Gastrocnemius medialis (tissue), 4 donors: ENCODE data around the gene MAD1L1. TPM values are rescaled to one million over a fixed set of nuclear protein-coding genes. Genes with fewer than 3 reads are reported as not detected.

Experiments used
- ATAC-seq, 2 donors: fragments of 150-250 bp; one replicate each; pipeline ENCODE4 v1.9.1; 2016
- DNase-seq, 2 donors: peaks; one replicate each; pipeline ENCODE4 v3.0.0-alpha.2; 2019
- H3K27ac ChIP-seq, 4 donors: fragments of 200-600 bp; sonication (generic); 1 replicate in 1 of 4; 2 replicates in 3 of 4; pipeline ENCODE4 v1.5.1; 2016 to 2018; ENCODE audit warnings: mild to moderate bottlenecking in 2 of 4, moderate library complexity in 1 of 4
- H3K27me3 ChIP-seq, 3 donors: fragments of 200-600 bp; sonication (generic) in 2 of 3; 1 replicate in 1 of 3; 2 replicates in 2 of 3; pipeline versions ENCODE4 v1.5.1 to v1.6.0; 2016 to 2019; ENCODE audit warnings: mild to moderate bottlenecking in 1 of 3, moderate library complexity in 1 of 3
- H3K36me3 ChIP-seq, 2 donors: fragments of 200-600 bp; sonication (generic) in 1 of 2; one replicate each; pipeline ENCODE4 v1.5.1; 2017 to 2018
- H3K4me1 ChIP-seq, 2 donors: fragments of 200-600 bp; sonication (generic) in 1 of 2; one replicate each; pipeline ENCODE4 v1.5.1; 2016 to 2017; ENCODE audit warnings: mild to moderate bottlenecking in 2 of 2
- H3K4me3 ChIP-seq, 4 donors: fragments of 200-600 bp; sonication (generic) in 3 of 4; 1 replicate in 1 of 4; 2 replicates in 3 of 4; pipeline ENCODE4 v1.5.1; 2016 to 2019; ENCODE audit warnings: mild to moderate bottlenecking in 2 of 4
- H3K9me3 ChIP-seq, 3 donors: fragments of 200-600 bp; sonication (generic) in 2 of 3; 1 replicate in 1 of 3; 2 replicates in 2 of 3; pipeline ENCODE4 v1.5.1; 2016 to 2019
- POLR2A ChIP-seq, 2 donors: fragments of 450-650 bp; IDR thresholded peaks; one replicate each; pipeline ENCODE4 v1.6.1; 2017; ENCODE audit warnings: antibody characterized with exemption in 2 of 2, mild to moderate bottlenecking in 2 of 2, moderate library complexity in 2 of 2
- in situ Hi-C, 4 donors: fragments of 200-750 bp; cut with MboI; loops; one replicate each; pipeline versions ENCODE4 v1.15.0 to v1.8.0; 2017; ENCODE audit warnings: low sequenced_read_pairs in 4 of 4
- intact Hi-C: fragments of 100-400 bp; cut with DNase I; formaldehyde crosslinking; loops from one replicate; pipeline ENCODE4 v1.15.1; 2023; ENCODE audit warnings: low total_unique reads
- total RNA-seq, 4 donors: library from RNA; depleted of rRNA; stranded (reverse); fragments of >200 nt; gene quantifications; one replicate each; pipeline versions ENCODE4 v1.1.0 to v1.2.3, GENCODE V29; 2016
- TF ChIP-seq, protein P1 (sequence below), 5 experiments: fragments of 450-650 bp in 3 of 5; fragments of 200-600 bp in 2 of 5; sonication (generic) in 2 of 5; IDR thresholded peaks in 4 of 5; conservative IDR thresholded peaks in 1 of 5; 1 replicate in 4 of 5; 2 replicates in 1 of 5; pipeline ENCODE4 v1.5.1; 2016 to 2019; ENCODE audit warnings: antibody characterized with exemption in 5 of 5, mild to moderate bottlenecking in 3 of 5, moderate library complexity in 3 of 5

The MAD1L1 gene
- total RNA-seq, 4 donors from 2014 or later, result 19.7 to 32.4 (median 22.7) TPM

DNA sequence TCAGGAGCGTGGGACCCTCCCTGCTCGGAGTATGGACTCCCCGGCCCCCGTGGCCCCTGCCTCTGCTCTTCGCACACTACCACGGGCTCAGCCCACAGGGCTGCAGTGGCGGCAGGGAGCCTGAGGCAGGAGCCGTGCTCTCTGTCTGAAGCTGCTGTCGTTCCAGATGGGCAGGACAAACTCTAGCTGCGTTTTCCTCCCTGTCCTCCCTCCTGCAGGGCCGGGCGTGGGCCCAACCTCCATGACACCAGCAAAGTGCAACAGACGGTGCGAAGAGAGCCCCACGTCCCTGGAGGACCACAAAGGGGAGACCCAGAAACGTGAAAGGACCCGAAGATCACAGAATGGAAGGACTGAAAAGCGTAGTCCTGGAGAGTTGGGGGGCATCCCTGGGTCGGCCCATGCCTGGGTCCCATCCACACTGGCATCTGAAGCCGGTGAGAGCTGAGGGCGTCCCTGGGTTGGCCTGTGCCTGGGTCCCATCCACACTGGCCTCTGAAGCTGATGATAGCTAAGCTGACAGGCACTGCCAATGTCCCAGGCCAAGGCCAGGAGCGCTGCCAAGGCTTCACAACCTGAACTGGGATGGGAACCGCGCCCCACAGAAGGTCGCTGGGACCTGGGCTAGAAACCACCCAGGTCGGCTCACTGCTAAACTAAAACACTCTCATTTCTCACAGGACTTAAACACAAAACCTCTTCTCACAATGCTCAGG is 267.0 kb downstream of the MAD1L1 start:
- intact Hi-C loops, result no loop called here
- no peak for TF ChIP-seq POLR2A (IDR thresholded peaks at IDR 0.05)
- TF ChIP-seq, protein P1, sequence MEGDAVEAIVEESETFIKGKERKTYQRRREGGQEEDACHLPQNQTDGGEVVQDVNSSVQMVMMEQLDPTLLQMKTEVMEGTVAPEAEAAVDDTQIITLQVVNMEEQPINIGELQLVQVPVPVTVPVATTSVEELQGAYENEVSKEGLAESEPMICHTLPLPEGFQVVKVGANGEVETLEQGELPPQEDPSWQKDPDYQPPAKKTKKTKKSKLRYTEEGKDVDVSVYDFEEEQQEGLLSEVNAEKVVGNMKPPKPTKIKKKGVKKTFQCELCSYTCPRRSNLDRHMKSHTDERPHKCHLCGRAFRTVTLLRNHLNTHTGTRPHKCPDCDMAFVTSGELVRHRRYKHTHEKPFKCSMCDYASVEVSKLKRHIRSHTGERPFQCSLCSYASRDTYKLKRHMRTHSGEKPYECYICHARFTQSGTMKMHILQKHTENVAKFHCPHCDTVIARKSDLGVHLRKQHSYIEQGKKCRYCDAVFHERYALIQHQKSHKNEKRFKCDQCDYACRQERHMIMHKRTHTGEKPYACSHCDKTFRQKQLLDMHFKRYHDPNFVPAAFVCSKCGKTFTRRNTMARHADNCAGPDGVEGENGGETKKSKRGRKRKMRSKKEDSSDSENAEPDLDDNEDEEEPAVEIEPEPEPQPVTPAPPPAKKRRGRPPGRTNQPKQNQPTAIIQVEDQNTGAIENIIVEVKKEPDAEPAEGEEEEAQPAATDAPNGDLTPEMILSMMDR (IDR thresholded peaks at IDR 0.05 in 4 of 5, conservative IDR thresholded peaks at IDR 0.05 in 1 of 5), result no peak

DNA sequence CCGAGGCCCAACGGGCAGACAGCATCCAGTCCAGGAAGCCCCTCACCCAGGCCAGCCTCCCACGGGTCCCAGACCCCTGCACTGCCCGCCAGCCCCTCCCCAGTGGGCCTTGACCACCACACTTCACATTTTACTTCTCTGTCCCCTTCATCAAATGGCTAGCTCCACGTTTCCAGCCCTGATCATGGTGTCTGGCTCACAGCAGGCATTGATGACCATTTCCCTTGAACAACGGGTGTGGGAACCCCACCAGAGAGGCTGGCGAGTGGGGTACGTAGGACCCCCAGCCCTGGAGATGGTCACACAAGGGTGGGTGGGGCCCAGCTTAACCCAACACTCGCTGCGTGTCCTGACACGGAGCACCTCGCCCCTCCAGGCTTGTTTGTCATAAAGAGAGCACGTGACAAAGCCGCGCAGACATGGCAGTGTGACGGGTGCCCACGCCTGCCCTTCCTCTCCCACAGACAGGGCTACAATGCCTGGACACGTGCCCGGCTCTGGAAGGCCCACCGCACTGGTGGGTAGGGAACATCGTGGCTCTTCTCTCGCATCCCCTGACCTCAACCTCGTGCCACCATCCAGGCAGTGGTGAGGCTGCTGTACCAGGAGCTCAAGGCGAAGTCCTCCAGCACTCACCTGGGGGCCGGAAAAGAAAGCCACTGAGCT is 267.7 kb downstream of the MAD1L1 start:
- Histone ChIP-seq H3K4me3 (no peak overlapping the region), H3K36me3 (no peaks in the 10 kb centered on the region), H3K27ac (no peak overlapping the region), H3K9me3 (no peaks in the 10 kb centered on the region), H3K4me1 (no peaks in the 10 kb centered on the region), H3K27me3 (no peaks in the 10 kb centered on the region)
- no peak for TF ChIP-seq POLR2A (IDR thresholded peaks at IDR 0.05)
- TF ChIP-seq, protein P1 (IDR thresholded peaks at IDR 0.05 in 4 of 5, conservative IDR thresholded peaks at IDR 0.05 in 1 of 5), result no peak
- in situ Hi-C loops, result no loop called here
- DNase-seq (no peak), ATAC-seq (no peak)
- intact Hi-C loops, result no loop called here

More for the DNA sequence above, 267.0 kb downstream of the MAD1L1 start:
- in situ Hi-C loops, result no loop called here
- Histone ChIP-seq H3K9me3 (no peaks in the 10 kb centered on the region), H3K36me3 (no peaks in the 10 kb centered on the region), H3K27me3 (no peaks in the 10 kb centered on the region), H3K4me1 (no peaks in the 10 kb centered on the region), H3K4me3 (no peak overlapping the region), H3K27ac (no peak overlapping the region)
- no peak for DNase-seq
- no peak for ATAC-seq

DNA sequence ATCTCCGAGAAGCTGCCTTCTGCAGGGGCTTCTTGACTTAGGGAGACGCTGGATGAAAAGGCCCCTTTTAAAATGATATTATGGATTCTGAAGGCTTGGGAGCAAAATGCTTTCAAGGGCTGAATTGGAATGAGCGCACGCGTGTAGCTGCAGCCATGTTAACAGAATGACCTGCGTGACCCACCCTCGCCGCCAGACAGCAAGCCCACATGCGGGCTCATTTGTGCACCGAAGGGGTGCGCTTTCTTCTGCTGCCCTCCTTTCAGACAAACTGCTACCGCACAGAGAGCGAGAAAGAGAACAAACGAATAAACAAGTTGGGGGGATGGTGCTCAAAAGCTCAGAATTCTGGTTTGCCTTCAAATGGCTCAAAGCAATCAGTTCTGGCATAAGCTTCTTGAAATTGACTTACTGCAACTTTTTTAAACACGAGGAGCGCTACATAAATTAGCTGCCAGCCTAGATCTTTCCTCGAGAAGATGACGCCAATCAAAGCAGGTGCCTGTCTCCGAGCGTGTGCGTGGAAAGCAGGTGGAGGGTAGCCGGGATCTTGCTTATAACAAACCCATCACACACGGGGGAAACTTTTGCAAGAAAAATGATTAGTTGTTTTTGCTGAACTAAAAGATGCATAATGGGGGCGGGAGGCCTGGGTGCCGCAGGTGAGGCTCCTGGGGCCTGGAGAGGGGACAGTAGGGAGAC is 268.4 kb downstream of the MAD1L1 start:
- intact Hi-C loops (no loop called here), in situ Hi-C loops (no loop called here)
- ATAC-seq, result no peak
- Histone ChIP-seq H3K27ac (no peak overlapping the region), H3K4me1 (no peaks in the 10 kb centered on the region), H3K27me3 (no peaks in the 10 kb centered on the region), H3K9me3 (no peaks in the 10 kb centered on the region), H3K36me3 (no peaks in the 10 kb centered on the region), H3K4me3 (no peak overlapping the region)
- DNase-seq, result no peak
- TF ChIP-seq, protein P1 (IDR thresholded peaks at IDR 0.05 in 4 of 5, conservative IDR thresholded peaks at IDR 0.05 in 1 of 5), result no peak
- TF ChIP-seq POLR2A (IDR thresholded peaks at IDR 0.05), result no peak

DNA sequence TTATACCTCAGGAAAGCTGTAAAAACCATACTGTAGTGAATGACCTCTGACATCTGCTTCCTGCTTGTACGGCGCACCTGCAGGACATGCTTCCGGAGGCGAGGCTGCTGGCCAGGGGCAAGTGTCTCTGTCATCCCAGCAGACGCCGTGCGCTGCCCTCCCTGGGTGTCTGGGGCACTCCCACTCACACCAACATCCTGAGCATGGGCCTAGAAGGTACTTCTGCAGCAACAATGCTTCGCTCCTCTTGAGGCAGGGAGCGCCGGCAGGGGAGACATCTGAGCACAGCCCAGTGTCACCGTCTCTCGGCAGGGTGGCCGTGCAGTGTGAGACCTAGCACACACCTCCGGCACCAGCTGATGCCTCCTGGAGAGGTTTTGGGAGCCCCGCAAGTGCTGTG is 269.2 kb downstream of the MAD1L1 start:
- Histone ChIP-seq H3K4me1 (no peaks in the 10 kb centered on the region), H3K27me3 (no peaks in the 10 kb centered on the region), H3K36me3 (no peaks in the 10 kb centered on the region), H3K9me3 (no peaks in the 10 kb centered on the region), H3K27ac (no peak overlapping the region), H3K4me3 (no peak overlapping the region)
- DNase-seq (no peak), ATAC-seq (no peak)
- in situ Hi-C loops, result no loop called here
- TF ChIP-seq POLR2A (IDR thresholded peaks at IDR 0.05), result no peak
- TF ChIP-seq, protein P1 (IDR thresholded peaks at IDR 0.05 in 4 of 5, conservative IDR thresholded peaks at IDR 0.05 in 1 of 5), result no peak
- intact Hi-C loops, result no loop called here
